ENCODE data around the gene OR52H1. TPM values are rescaled to one million over a fixed set of nuclear protein-coding genes. Genes with fewer than 3 reads are reported as not detected.
"Not testable (repeated sequence)": the region's sequence is repeated elsewhere in the genome, so short reads cannot be mapped to it uniquely, and the experiment has no call there.

The OR52H1 gene
- polyA plus RNA-seq (ENCODE audit: low read depth in 6 of 6): not detected

DNA sequence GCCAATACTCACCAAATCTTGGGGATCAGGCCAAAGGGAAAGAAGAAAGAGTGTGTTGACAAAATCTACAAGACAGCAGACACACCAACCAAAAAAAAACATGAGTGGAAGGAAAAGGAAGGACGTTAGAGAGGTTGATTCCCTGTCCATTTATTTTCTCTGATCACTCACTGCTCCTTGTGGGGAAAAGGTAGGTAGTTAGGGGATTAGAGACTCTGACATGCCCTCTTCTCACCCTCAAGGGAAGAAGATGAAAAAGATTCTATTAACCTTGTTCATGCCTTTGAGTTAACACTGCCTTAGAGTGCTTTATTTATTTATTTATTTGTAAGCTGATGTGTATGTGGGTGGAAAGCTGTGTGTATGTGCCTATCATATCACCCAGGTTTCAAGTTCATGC is at the start of gene OR52H1:
Gene OR52H1, minus strand, starts transcription at position 101 of the 400 bp plus-strand sequence. CDS start 3,035 bp downstream, outside the sequence.
- Mint-ChIP-seq H3K36me3 (peaks cover 0 to 7% of the 10 kb centered on the region in 2 donors), H3K27me3 (peaks cover 0 to 10% (median 5%) of the 10 kb centered on the region in 3 donors), H3K9me3 (peaks cover 0 to 11% (median 0%) of the 10 kb centered on the region in 7 donors), H3K4me3 (no peak within 1 kb of the TSS), H3K4me1 (no peaks in the 10 kb centered on the region), H3K27ac (no peak within 1 kb of the TSS)
- DNase-seq (no peak), ATAC-seq (ENCODE audit: low read depth in 2 of 2) (no peak)

- peak overlapping the region in 1 of 6 donors; percentile 60 for H3K27ac Mint-ChIP-seq
- ATAC-seq (ENCODE audit: low read depth in 2 of 2) (no peak), DNase-seq (no peak)
- H3K9me3 Mint-ChIP-seq: no peaks in the 10 kb centered on the region
- H3K27me3 Mint-ChIP-seq: no peaks in the 10 kb centered on the region
- H3K4me3 Mint-ChIP-seq: peak overlapping the region in 3 of 8 donors; percentile 26 to 71 (median 57)
- peaks cover 12 to 18% (median 13%) of the 10 kb centered on the region in 3 donors for H3K4me1 Mint-ChIP-seq
- H3K36me3 Mint-ChIP-seq: no peaks in the 10 kb centered on the region
Measured at GRCh38 chr11:5597953-5598352, 49.6 kb upstream of the OR52H1 start.

GRCh38 chr11:5596607-5597201 is 48.4 kb upstream of the OR52H1 start, which contains the start of gene TRIM6:
Gene TRIM6 (plus strand): TSS chr11:5596637. CDS start chr11:5596898, 261 bp downstream.
- no peak for DNase-seq
- H3K27ac Mint-ChIP-seq: peak within 1 kb of the TSS in 4 of 6 donors; percentile 36 to 76 (median 60)
- H3K36me3 Mint-ChIP-seq: no peaks in the 10 kb centered on the region
- peak within 1 kb of the TSS; percentile 80 to 95 (median 89) for H3K4me3 Mint-ChIP-seq
- H3K27me3 Mint-ChIP-seq: no peaks in the 10 kb centered on the region
- peaks cover 12 to 18% (median 13%) of the 10 kb centered on the region in 3 donors for H3K4me1 Mint-ChIP-seq
- peak in 1 of 2 donors; percentile 29 for ATAC-seq (ENCODE audit: low read depth in 2 of 2)
- no peaks in the 10 kb centered on the region for H3K9me3 Mint-ChIP-seq

DNA sequence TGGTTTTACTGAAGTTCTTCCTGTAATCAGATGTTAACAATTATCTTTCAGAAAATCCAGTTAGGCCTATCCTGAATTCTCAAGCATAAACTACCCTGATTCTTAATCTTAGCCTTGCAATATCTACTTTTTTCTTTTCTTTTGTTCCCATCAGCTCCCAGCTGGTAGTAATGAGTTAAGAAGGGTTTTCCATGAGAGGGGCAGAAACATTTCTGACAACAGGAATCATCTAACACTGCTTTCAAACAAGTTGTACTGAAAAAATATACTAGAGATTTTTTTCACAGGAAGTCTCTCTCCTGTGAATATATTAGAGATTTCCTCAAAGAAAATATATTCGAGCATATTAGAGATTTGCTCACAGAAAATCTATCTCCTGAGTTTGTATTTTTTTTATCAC is 44.8 kb upstream of the OR52H1 start:
- DNase-seq (no peak), ATAC-seq (ENCODE audit: low read depth in 2 of 2) (no peak)
- no peaks in the 10 kb centered on the region for H3K27me3 Mint-ChIP-seq
- H3K27ac Mint-ChIP-seq: peak overlapping the region in 1 of 6 donors; percentile 25
- peaks cover 0 to 2% (median 0%) of the 10 kb centered on the region in 7 donors for H3K9me3 Mint-ChIP-seq
- peaks cover 0 to 6% of the 10 kb centered on the region in 2 donors for H3K36me3 Mint-ChIP-seq
- H3K4me3 Mint-ChIP-seq: no peak overlapping the region
- peaks cover 12 to 18% (median 16%) of the 10 kb centered on the region in 3 donors for H3K4me1 Mint-ChIP-seq

GRCh38 chr11:5592615-5593014 is 44.3 kb upstream of the OR52H1 start:
- Mint-ChIP-seq H3K4me1 (peaks cover 12 to 18% (median 16%) of the 10 kb centered on the region in 3 donors), H3K27ac (no peak overlapping the region), H3K36me3 (peaks cover 0 to 6% of the 10 kb centered on the region in 2 donors), H3K4me3 (no peak overlapping the region), H3K9me3 (peaks cover 0 to 2% (median 0%) of the 10 kb centered on the region in 7 donors), H3K27me3 (no peaks in the 10 kb centered on the region)
- no peak for DNase-seq
- no peak for ATAC-seq (ENCODE audit: low read depth in 2 of 2)

DNA sequence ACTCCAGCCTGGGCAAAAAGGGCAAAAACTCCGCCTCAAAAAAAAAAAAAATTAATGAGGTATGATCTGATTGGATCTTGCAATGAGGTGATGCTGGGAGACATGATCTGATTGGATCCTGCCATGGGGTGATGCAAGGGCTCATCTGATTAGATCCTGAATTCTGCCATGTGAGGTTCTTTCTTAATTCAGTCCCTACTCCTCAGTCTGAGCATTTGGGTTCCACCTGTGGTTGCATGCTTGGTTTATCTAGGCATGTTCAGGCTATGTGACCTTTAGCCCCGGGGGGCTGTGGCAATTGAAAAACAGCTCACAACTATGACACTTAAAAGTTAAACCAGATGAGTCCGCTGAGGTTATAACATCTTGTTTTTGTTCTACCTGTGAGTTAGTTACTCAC is 43.3 kb upstream of the OR52H1 start:
- Mint-ChIP-seq H3K9me3 (peaks cover 0 to 2% (median 0%) of the 10 kb centered on the region in 7 donors), H3K4me3 (no peak overlapping the region), H3K27me3 (no peaks in the 10 kb centered on the region), H3K36me3 (peaks cover 0 to 8% of the 10 kb centered on the region in 2 donors), H3K27ac (peak overlapping the region in 1 of 6 donors; percentile 70), H3K4me1 (peaks cover 8 to 14% (median 11%) of the 10 kb centered on the region in 3 donors)
- ATAC-seq (ENCODE audit: low read depth in 2 of 2) (no peak), DNase-seq (no peak)

- H3K36me3 Mint-ChIP-seq: peaks cover 0 to 10% of the 10 kb centered on the region in 2 donors
- H3K27ac Mint-ChIP-seq; ATAC-seq (ENCODE audit: low read depth in 2 of 2); H3K4me3 Mint-ChIP-seq; H3K27me3 Mint-ChIP-seq; DNase-seq; H3K4me1 Mint-ChIP-seq; H3K9me3 Mint-ChIP-seq: not testable (repeated sequence)
Measured at GRCh38 chr11:5589906-5590305, 41.6 kb upstream of the OR52H1 start.

- H3K9me3 Mint-ChIP-seq; ATAC-seq (ENCODE audit: low read depth in 2 of 2); DNase-seq; H3K27me3 Mint-ChIP-seq; H3K36me3 Mint-ChIP-seq; H3K4me1 Mint-ChIP-seq; H3K4me3 Mint-ChIP-seq; H3K27ac Mint-ChIP-seq: not testable (repeated sequence)
Measured at GRCh38 chr11:5584458-5584857, 36.1 kb upstream of the OR52H1 start.

DNA sequence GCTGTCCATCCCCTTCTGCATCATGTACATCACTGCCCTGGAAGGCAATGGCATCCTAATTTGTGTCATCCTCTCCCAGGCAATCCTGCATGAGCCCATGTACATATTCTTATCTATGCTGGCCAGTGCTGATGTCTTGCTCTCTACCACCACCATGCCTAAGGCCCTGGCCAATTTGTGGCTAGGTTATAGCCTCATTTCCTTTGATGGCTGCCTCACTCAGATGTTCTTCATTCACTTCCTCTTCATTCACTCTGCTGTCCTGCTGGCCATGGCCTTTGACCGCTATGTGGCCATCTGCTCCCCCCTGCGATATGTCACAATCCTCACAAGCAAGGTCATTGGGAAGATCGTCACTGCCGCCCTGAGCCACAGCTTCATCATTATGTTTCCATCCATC is 32.7 kb upstream of the OR52H1 start:
- Mint-ChIP-seq H3K27ac (no peak overlapping the region), H3K27me3 (no peaks in the 10 kb centered on the region), H3K4me3 (no peak overlapping the region), H3K36me3 (no peaks in the 10 kb centered on the region), H3K9me3 (peaks cover 0 to 7% (median 4%) of the 10 kb centered on the region in 7 donors), H3K4me1 (no peaks in the 10 kb centered on the region)
- ATAC-seq (ENCODE audit: low read depth in 2 of 2): no peak
- DNase-seq: no peak

GRCh38 chr11:5580577-5580976 is 32.2 kb upstream of the OR52H1 start, which contains the start of gene OR52B6:
Gene OR52B6 (plus strand): TSS chr11:5580877. CDS start chr11:5580877, 0 bp downstream.
- H3K36me3 Mint-ChIP-seq: no peaks in the 10 kb centered on the region
- no peak for DNase-seq
- no peaks in the 10 kb centered on the region for H3K27me3 Mint-ChIP-seq
- peaks cover 0 to 7% (median 4%) of the 10 kb centered on the region in 7 donors for H3K9me3 Mint-ChIP-seq
- no peaks in the 10 kb centered on the region for H3K4me1 Mint-ChIP-seq
- ATAC-seq (ENCODE audit: low read depth in 2 of 2): no peak
- no peak within 1 kb of the TSS for H3K4me3 Mint-ChIP-seq
- no peak within 1 kb of the TSS for H3K27ac Mint-ChIP-seq

DNA sequence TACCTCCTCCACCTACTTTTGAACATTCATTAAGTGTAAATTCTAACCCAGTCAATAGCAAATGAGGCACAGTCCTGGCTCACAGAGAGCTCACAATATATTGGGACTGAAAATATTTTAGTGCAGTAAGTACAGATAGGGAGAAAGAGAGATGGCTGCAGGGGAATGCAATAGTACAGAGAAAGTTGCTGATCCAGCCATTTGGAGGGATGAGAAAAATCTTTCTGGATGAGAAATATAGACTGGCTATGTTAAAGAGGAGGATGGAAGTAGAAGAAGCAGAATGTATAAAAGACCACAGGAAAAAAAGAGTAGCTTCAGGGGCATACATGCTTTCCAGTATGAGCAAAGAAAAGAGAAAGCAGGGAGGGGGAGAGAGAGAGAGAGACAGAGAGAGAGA is 28.8 kb upstream of the OR52H1 start:
- ATAC-seq (ENCODE audit: low read depth in 2 of 2): no peak

GRCh38 chr11:5575152-5575551 is 26.8 kb upstream of the OR52H1 start:
- H3K4me1 Mint-ChIP-seq: no peaks in the 10 kb centered on the region
- DNase-seq (no peak), ATAC-seq (ENCODE audit: low read depth in 2 of 2) (no peak)
- no peaks in the 10 kb centered on the region for H3K9me3 Mint-ChIP-seq
- H3K4me3 Mint-ChIP-seq: no peak overlapping the region
- no peak overlapping the region for H3K27ac Mint-ChIP-seq
- peaks cover 0 to 9% (median 0%) of the 10 kb centered on the region in 3 donors for H3K27me3 Mint-ChIP-seq
- H3K36me3 Mint-ChIP-seq: no peaks in the 10 kb centered on the region

More for the DNA sequence above, 28.8 kb upstream of the OR52H1 start:
- H3K9me3 Mint-ChIP-seq: no peaks in the 10 kb centered on the region
- H3K27me3 Mint-ChIP-seq: no peaks in the 10 kb centered on the region
- H3K27ac Mint-ChIP-seq: no peak overlapping the region
- H3K4me3 Mint-ChIP-seq: no peak overlapping the region
- H3K36me3 Mint-ChIP-seq: no peaks in the 10 kb centered on the region
- DNase-seq: no peak
- H3K4me1 Mint-ChIP-seq: no peaks in the 10 kb centered on the region

GRCh38 chr11:5574654-5575053 is 26.3 kb upstream of the OR52H1 start:
- Mint-ChIP-seq H3K4me1 (no peaks in the 10 kb centered on the region), H3K27me3 (peaks cover 0 to 9% (median 0%) of the 10 kb centered on the region in 3 donors), H3K36me3 (no peaks in the 10 kb centered on the region), H3K4me3 (no peak overlapping the region), H3K9me3 (no peaks in the 10 kb centered on the region), H3K27ac (no peak overlapping the region)
- ATAC-seq (ENCODE audit: low read depth in 2 of 2) (no peak), DNase-seq (no peak)

Measured in naive B cell (primary cell).